Left ventricle myocardium inferior (tissue), 1 donor: ENCODE results near the gene ZFHX3. TPM values are rescaled to one million over a fixed set of nuclear protein-coding genes. Genes with fewer than 3 reads are reported as not detected.
A peak's percentile ranks its signal among the peaks of the same experiment; 100 is the strongest.
"Not testable (repeated sequence)": the region's sequence is repeated elsewhere in the genome, so short reads cannot be mapped to it uniquely, and the experiment has no call there.

Source experiments
- DNase-seq: peaks from one replicate; pipeline ENCODE4 v3.0.0-alpha.2; 2020
- H3K27ac ChIP-seq: fragments of 200-600 bp; replicated peaks from 2 replicates; pipeline ENCODE4 v1.8.0; 2021
- H3K27me3 ChIP-seq: fragments of 200-600 bp; 2 replicates; pipeline ENCODE4 v1.8.0; 2021; ENCODE audit warnings: low read depth
- H3K36me3 ChIP-seq: fragments of 200-600 bp; 2 replicates; pipeline ENCODE4 v1.8.0; 2021
- H3K4me1 ChIP-seq: fragments of 200-600 bp; 2 replicates; pipeline ENCODE4 v1.8.0; 2021
- H3K4me3 ChIP-seq: fragments of 200-600 bp; 2 replicates; pipeline ENCODE4 v1.8.0; 2021; ENCODE audit warnings: mild to moderate bottlenecking, moderate library complexity
- H3K9me3 ChIP-seq: fragments of 200-600 bp; replicated peaks from 2 replicates; pipeline ENCODE4 v1.8.0; 2021
- intact Hi-C: fragments of 100-400 bp; cut with micrococcal nuclease; formaldehyde crosslinking; loops from one replicate; pipeline ENCODE4 v1.11.0; 2022
- total RNA-seq: library from RNA; stranded (reverse); fragmentation: NEBNext Ultra II Directional; extraction: Animal tissue kit (Norgen Biotek cat#: 25700); gene quantifications from one replicate; pipeline ENCODE4 v1.2.1, GENCODE V29; 2021
- TF ChIP-seq, protein P1 (sequence below): fragments of 200-600 bp; IDR thresholded peaks from 2 replicates; pipeline ENCODE4 v1.8.0; 2021; ENCODE audit warnings: antibody characterized with exemption, mild to moderate bottlenecking, borderline replicate concordance
- donor health status: DM: no; HTN: yes; CAD: no; lungs with severe emphysema.

ZFHX3 gene
- total RNA-seq, 1 donor from 2014 or later: 9.6 TPM

DNA sequence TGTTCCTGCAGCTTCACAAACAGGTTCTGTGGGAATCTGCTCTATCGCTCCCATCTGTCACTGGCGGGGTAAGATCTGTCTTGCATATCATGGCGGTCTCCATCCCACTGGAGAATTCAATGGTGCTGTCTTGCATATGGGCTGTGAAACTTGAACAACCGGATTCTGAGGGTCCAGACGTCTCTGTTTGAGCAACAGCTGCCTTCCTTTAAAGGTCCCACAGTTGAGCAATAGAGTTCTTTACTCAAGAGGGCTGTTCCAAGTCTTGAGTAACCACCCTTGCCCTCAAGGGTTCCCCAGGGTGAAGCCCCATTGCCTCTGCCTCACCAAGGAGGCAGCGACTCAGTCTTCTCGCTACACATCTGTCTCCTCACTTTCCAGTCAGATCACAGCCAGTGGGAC, 50.8 kb downstream of the ZFHX3 start:
- intact Hi-C loops: no loop called here
- Histone ChIP-seq H3K27me3 (no peaks in the 10 kb centered on the region), H3K4me1 (peaks cover 73% of the 10 kb centered on the region), H3K27ac (no peak overlapping the region), H3K9me3 (peaks cover 8% of the 10 kb centered on the region), H3K36me3 (no peaks in the 10 kb centered on the region), H3K4me3 (no peak overlapping the region)
- TF ChIP-seq, protein P1, sequence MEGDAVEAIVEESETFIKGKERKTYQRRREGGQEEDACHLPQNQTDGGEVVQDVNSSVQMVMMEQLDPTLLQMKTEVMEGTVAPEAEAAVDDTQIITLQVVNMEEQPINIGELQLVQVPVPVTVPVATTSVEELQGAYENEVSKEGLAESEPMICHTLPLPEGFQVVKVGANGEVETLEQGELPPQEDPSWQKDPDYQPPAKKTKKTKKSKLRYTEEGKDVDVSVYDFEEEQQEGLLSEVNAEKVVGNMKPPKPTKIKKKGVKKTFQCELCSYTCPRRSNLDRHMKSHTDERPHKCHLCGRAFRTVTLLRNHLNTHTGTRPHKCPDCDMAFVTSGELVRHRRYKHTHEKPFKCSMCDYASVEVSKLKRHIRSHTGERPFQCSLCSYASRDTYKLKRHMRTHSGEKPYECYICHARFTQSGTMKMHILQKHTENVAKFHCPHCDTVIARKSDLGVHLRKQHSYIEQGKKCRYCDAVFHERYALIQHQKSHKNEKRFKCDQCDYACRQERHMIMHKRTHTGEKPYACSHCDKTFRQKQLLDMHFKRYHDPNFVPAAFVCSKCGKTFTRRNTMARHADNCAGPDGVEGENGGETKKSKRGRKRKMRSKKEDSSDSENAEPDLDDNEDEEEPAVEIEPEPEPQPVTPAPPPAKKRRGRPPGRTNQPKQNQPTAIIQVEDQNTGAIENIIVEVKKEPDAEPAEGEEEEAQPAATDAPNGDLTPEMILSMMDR: no peak
- no peak for DNase-seq

DNA sequence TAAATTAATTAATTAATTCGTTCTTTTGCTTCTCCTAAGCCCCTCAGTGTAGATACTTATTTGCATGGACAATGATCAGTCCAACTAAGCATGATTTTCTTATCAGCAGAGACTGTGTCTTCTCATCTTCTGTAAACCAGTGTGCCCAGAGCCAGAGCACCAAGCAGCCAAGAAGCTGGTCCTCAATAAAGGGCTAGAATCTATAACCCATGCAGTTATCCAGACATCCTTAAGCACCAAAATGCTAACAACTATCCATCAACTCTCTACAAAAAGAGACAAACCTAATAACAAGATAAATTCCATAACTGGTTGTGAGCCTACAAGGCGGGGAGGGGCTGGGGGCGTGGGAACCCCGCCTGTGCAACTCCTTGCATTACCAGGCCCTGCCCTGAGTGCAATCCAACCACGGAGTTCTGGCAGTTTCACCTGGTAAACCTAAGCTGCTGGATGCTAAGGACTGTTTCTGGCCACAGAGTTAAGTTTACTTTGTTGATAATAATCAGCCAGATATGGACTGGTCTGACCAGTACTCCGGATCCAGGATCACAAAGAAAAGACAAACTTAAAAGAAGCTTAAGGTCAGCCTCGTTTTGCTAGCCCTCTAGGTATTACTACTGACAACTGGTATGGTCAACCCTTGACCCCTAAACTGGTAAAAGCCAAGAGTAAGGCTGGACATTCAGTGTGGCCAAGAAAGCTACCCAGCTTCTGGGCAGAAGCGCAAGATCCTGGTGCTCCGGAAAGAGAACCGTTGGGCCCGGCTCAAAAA, 51.5 kb downstream of the ZFHX3 start:
- H3K4me1 ChIP-seq: peaks cover 79% of the 10 kb centered on the region
- no peak overlapping the region for H3K4me3 ChIP-seq
- no peaks in the 10 kb centered on the region for H3K36me3 ChIP-seq
- intact Hi-C loops: no loop called here
- H3K27ac ChIP-seq: no peak overlapping the region
- TF ChIP-seq, protein P1: no peak
- H3K9me3 ChIP-seq: peaks cover 7% of the 10 kb centered on the region
- no peak for DNase-seq
- H3K27me3 ChIP-seq: no peaks in the 10 kb centered on the region

DNA sequence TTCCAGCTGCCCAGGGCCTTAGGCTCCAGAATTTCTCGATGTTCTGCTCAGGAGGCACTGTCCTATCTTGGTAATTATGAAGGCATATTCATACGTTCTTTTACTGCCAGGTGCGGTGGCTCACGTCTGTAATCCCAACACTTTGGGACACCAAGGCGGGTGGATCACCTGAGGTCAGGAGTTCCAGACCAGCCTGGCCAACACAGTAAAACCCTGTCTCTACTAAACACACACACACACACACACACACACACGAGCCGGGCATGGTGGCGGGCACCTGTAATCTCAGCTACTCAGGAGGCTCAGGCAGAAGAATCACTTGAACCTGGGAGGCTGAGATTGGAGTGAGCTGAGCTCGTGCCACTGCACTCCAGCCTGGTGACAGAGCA, 52.1 kb downstream of the ZFHX3 start:
- H3K27me3 ChIP-seq, H3K4me3 ChIP-seq, H3K36me3 ChIP-seq, intact Hi-C loops, H3K9me3 ChIP-seq, H3K27ac ChIP-seq, DNase-seq: not testable (repeated sequence)
- peaks cover 84% of the 10 kb centered on the region for H3K4me1 ChIP-seq

DNA sequence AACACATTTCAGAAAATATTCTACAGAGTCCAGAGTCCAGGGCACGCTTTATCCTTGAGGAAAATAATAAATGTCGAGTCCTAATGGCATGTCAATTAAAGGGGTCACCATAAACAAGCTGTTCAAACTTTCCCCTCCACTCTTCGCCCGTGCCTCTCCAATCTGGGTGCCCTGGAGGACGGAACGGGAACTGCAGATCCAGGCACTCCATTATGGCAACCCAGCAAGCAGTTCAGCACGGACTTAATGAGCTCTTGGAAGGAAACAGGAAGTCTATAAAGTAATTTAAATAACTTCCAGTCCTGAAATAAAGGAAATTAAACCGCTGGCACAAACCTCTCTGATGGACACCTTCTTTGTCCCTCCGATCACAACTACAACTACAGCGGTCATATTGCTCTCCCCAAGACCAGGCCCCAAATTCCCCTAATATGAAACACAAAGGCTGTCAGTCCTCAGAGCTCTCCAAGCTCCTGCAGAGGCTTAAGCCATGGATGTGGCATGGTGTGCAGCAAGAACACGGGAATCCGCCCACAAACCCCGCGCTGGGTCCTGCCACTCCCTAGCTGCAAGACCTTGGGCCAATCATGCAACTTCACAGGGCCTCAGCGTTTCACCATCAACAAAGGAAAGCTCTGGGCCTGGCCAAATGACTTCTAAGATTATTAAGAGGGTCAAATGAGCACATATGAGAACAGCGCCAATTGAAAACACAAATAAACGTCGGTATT, 52.6 kb downstream of the ZFHX3 start:
- DNase-seq: no peak
- H3K9me3 ChIP-seq: no peaks in the 10 kb centered on the region
- H3K4me3 ChIP-seq: no peak overlapping the region
- TF ChIP-seq, protein P1: peak; percentile 48
- H3K36me3 ChIP-seq: no peaks in the 10 kb centered on the region
- intact Hi-C loops: no loop called here
- peaks cover 84% of the 10 kb centered on the region for H3K4me1 ChIP-seq
- H3K27me3 ChIP-seq: no peaks in the 10 kb centered on the region
- no peak overlapping the region for H3K27ac ChIP-seq

DNA sequence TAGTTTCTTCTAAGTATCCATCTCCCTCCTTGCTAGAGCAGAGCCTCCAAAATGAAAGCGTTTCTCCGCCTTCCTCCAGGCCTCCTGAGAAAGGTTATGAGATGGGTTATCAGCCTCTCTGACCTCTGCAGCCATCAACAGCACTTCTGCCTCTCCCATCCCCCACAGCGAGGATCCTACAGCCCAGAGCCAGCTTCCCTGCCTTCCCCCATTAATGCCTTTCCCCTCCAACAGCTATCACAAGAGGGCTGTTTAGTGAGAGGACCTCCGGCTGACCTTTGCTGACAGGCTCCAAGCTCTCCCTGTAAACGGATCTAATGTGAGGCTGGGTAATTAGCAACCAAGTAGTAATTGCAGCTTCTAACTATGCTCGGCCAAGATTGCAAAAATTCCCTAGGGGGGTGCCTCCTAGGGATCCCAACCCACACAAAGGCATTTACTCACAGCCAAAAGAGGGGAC, 55.8 kb downstream of the ZFHX3 start:
- no peak for DNase-seq
- Histone ChIP-seq H3K9me3 (no peaks in the 10 kb centered on the region), H3K4me3 (no peak overlapping the region), H3K27me3 (no peaks in the 10 kb centered on the region), H3K4me1 (peaks cover 88% of the 10 kb centered on the region), H3K27ac (peak overlapping the region; percentile 93), H3K36me3 (no peaks in the 10 kb centered on the region)
- intact Hi-C loops: no loop called here
- TF ChIP-seq, protein P1: no peak

DNA sequence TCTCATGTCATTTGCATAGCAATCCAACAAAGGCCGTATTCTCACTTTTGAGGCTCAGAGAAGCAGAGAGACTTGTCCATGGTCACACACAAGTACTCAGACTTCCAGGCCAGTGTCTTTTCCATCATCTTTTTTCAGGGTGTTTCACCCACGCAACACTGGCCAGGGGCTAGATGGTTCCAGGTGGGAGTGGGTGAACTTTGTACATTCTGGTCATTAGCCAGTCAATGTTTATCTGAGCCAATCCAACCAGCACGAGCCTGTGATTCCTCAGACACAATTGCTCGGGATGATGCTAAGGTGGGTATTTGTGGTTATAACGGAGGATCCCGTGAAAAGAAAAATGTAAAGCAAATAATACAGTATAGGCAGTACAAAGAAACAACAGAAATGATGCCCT, 56.3 kb downstream of the ZFHX3 start:
- Histone ChIP-seq H3K9me3 (no peaks in the 10 kb centered on the region), H3K36me3 (no peaks in the 10 kb centered on the region), H3K27me3 (no peaks in the 10 kb centered on the region), H3K4me1 (peaks cover 88% of the 10 kb centered on the region), H3K4me3 (no peak overlapping the region), H3K27ac (peak overlapping the region; percentile 93)
- intact Hi-C loops: no loop called here
- DNase-seq: no peak
- TF ChIP-seq, protein P1: no peak
